ELR (cell line): ENCODE results near the gene TUBB4B.

Experiments used
- DNase-seq: peaks from one replicate; pipeline ENCODE4 v3.0.0-alpha.2; 2015; ENCODE audit warnings: low read depth

The TUBB4B gene

DNA sequence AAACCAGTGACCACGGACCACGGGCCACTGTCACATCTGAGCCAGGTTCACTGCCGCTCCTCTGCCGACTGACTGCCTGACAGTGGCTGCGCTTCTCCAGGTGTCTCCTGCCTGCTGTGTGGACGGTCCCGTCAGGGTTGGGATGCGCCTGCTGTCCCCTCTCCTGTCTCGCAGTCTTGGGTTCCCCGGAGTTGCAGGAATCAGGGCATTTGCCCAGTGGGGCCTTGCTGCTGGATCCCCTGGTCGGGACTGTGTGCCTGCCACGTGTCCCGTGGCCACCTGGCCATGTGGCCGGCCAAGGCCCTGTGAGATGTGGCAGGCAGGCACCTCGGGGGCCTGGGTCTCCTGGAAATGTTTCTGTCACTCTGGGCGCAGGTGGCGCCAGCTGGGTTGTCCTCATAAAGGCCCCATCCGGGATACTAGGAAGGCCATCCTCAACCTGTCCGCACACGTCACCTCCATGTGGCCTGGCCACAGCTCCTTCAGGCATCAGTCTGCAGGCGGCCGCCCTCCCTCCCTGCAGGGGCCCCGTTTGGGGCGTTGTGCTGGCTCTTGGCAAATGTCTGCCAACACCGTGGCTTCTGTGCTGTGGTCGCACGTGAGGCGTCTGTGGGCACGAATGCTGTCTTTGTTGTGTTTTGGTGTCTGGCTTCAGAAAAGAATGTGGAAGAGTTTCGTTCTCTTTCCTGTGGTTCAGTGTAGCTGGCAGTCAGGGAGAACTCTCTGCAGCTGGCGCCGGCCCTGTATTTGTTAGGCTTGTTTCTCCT lies 30.0 kb downstream of the TUBB4B start:
- DNase-seq: no peak

DNA sequence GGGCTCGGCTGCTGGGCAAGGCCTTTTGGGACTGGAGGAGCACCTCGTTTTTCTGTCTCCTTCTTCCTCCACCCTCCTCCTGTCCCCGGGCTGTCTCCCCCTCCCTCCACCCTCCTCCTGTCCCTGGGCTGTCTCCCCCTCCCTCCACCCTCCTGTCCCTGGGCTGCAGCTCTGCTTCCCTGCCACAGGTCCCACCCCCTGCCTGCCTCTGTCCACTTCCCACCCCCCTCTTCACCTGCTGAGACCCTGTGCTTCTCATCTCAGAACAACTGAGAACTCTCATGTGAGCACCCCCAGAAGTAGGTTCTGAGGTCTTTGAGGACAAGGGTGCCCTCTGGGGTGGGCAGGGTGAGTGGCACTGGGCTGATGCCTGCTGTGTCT lies 30.6 kb downstream of the TUBB4B start:
- DNase-seq: no peak

DNA sequence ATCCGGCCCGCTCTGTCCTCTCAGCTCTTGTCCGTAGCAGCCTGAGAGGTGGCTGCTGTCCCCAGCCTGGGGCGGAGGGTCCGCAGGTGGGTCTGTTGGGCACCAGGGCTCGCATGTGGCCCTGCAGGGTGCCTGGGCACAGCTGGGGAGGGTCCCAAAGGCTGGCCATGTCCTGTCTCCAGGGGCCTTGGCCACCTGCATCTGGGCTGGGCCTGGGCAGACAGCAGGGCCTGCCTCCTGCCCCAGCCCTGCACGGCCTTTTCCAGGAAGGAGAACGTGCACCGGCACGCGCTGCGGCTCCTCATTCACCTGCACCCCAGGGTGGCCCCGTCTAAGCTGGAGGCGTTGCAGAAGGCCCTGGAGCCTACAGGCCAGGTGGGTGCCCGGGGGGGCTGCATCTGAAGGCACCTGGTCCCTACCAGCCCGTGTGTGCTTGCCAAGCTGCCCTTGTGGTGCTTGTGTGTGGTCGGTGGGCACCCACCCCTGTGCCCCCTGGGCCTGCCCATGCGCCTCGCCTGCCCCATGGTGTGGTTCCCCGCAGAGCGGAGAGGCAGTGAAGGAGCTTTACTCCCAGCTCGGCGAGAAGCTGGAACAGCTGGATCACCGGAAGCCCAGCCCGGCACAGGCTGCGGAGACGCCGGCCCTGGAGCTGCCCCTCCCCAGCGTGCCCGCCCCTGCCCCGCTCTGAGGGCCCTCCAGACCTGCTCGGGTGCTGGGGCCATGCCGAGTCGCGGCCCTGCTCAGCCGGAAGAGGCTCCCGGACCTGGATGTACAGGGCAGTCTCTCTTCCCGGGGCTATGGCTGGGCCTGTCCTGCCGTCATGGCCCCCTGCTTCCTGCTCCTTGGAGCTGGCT lies 31.4 kb downstream of the TUBB4B start:
- no peak for DNase-seq

DNA sequence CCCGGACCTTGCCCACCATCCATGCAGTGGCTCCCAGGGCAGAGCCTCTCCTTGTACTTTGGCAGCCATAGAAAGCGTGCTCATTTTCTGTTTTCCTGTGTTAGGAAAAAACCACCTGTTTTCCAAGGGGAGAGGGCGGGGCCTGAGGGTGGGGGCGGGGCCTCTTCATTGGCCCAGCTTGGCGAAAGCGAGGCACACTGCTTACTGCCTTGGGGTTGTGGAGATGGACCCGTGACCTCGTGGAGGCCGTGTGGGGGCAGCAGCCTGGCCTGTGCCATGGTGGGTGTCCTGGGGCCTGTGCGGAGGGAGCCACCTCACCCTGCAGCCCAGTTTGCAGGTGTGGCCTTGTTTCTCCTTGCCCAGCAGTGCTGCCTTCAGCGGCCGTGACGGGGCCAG lies 32.0 kb downstream of the TUBB4B start:
- DNase-seq: no peak

DNA sequence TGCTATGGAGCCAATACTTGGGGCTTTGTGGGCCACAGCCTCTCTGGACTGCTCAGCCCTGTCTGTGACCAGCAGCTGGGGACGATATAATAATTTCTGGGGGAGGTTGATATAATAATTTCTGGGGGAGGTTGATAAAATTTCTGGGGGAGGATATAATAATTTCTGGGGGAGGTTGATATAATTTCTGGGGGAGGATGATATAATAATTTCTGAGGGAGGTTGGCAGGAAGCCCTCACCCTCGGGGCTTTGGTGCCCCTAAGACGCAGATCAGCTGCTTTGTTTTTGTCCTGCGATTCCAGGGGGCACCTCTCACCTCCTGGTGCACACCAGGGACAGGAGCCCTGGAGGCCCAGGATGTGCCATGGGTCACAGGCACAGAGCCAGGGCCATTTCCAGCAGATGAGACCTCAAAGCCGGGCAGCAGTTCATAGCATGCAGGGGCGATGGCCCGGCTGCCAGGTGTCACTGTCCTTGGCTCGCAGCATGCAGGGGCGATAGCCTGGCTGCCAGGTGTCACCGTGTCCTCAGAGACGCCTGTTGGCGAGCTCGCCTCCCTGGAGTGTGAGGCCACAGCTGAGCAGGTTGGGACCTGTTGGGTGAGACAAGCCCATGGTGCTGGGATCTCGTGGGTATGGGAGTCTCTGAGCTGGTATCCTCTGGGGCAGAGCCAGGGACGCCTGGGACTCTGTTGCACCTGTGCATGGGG lies 32.7 kb downstream of the TUBB4B start:
- no peak for DNase-seq

DNA sequence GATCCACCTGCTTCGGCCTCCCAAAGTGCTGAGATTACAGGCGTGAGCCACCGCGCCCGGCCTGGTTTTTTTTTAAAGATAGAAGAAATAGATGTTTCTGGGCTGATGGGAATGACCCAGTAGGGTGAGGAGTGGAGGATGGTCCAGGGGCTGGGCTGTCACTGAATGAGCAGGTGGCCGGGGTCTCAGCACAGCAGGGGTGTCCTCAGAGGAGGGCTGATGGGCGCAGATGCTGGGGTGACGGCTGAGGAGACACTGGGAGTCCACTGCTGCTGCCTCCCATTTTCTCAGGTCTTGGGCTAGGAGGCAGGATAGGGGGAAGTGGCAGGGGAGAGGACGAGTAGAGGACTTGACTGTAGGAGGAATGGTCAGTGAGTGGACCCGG lies 34.1 kb downstream of the TUBB4B start:
- DNase-seq: no peak

DNA sequence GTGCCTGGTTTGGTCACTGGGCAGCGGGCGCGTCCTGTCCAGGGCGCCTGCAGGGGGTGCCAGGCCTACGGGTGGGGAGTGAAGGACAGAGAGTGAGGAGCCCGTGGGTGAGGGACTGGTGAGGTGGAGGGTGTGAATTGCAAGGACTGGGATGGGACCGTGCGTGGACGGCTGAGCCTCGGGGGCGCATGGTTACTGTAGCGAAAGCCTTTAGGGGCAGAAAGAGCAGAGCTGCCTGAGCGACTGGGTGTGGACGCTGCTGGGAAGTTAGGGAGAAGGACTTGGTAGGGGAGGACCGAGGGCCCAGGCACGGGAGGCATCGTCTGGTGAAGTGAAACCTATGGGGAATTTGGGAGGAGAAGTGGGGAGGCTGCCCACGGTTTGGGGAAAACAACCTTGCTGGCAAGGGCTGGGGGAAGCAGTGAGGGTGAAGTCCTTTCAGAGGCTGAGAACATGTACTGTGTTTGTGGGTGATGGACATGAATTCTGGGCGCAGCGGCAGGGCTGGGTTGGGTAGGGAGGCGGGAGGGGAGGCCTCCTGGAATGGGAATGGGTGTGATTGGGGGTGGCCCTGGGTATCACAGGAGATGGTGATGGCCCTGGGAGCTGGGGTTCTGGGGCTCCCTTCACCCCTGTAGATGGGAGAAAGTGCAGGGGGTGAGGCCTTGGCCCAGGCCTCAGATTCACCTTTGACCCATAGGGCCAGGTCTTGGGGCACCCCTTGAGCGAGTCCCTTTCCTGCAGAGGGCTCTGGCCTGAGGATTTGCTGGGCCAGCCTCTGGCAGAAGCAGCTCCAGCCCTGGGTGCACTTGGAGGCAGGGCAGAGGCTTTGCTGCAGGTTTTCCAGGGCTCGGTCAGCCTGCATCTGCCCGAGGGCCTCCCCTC lies 34.7 kb downstream of the TUBB4B start:
- DNase-seq: no peak

DNA sequence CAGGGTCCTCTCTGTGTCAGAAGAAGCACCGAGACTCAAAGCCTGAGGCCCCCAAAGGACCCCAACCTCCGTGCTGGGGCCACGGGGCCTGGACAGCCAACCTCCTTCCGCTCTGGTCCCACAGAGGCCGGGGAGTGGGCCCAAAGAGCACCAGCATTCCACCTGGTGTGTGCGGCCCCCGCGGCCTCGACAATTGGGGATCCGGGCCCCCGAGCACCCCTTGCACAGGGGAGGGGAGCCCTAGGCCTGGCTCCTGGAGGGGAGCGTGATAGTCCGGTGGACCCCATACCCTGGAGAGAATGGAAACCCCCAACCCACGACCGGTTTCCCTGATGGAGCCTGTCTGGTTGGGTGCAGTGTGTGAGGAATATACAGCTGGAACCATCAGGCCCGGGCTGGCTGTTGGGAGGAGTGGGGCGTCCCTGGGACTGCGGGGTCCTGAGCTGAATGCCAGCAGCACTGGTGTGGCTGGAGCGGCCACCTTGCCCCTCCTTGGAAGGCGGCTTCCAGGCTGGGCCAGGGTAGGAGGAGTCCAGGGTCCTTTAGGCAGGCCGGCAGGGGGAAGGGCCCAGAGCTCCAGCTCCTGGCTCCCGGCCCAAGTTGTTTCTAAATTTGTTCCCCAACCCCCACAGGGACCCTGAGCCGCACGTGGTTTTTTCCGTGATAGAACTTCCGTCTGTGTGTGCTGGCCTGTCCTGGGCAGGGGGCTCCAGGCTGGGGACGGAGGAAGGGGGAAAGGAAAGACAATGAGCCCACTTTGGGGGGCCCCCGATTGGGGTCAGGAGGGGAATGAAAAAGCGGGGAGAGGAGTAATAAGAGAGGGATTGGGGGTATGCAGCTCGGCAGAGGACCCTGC lies 35.6 kb downstream of the TUBB4B start:
- peak; percentile 51 for DNase-seq

DNA sequence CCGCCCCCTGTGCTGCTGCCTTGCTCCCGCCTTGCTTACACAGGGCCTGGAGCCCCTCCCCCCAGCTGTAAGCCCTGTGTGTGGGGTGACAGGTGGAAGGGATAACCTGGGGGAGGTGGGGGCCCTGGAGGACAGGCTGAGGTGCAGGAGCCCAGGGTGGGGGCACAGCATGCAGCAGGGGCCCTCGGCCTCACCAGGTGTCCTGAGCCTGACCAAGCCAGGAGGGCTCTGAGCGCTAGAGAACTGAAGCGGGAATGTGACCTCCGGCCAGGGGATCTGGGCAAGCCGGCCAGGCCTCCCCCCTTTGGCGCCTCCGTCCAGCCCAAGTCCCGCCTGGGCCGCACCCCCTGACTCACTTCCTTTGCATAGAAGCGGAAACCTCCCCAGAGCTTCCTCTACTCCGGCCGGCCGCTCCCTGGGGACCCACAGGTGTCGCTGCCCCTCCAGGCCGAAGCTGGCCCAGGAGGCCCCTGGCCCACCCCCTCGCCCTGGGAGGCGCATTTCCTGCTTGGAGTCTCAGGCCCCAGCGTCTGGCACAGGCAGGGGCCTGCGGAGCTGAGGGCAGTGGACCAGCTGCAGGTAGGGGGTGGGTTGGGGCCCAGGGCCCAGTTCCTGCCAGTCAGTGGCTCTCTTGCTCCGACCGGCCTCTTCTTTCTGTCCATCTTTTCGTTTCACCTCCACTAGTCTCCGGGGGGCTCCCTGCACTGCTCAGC lies 36.4 kb downstream of the TUBB4B start, which contains the start of gene TOR4A:
TSS of gene TOR4A (plus strand) at position 398 of the 713 bp plus-strand sequence. CDS start 964 bp downstream, outside the sequence.
- peak; percentile 98 for DNase-seq

DNA sequence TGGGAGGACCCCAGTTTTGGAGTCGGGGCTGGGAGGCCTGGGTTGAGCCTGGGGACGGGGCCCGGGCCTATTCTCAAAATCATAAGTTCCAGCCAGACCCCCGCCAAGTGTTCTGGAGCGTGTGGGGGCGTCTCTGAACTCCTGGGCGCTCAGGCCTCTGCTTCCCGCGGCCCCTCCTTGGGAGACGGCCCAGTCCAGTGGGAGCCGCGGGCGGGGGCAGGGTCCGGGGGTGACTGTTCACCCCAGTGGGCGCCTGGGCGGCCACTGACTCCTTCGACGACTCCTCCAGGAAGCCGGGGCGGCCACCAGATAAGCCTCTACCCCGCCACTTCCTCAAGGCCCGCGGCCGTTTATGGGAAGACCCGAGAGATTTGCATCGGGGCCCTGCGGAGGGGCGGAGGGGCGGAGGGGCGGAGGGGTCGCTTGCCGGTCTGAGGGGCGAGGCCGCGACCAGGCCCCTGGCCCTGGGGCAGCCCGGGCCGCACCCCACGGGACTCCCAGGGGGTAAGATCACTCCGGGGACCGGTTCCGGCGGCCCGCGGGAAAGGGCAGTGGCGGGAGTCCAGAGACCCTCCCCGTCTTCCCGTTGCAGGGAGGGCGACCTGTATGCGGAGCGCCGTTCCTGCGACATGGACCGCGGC lies 37.1 kb downstream of the TUBB4B start:
- DNase-seq: peak; percentile 60

DNA sequence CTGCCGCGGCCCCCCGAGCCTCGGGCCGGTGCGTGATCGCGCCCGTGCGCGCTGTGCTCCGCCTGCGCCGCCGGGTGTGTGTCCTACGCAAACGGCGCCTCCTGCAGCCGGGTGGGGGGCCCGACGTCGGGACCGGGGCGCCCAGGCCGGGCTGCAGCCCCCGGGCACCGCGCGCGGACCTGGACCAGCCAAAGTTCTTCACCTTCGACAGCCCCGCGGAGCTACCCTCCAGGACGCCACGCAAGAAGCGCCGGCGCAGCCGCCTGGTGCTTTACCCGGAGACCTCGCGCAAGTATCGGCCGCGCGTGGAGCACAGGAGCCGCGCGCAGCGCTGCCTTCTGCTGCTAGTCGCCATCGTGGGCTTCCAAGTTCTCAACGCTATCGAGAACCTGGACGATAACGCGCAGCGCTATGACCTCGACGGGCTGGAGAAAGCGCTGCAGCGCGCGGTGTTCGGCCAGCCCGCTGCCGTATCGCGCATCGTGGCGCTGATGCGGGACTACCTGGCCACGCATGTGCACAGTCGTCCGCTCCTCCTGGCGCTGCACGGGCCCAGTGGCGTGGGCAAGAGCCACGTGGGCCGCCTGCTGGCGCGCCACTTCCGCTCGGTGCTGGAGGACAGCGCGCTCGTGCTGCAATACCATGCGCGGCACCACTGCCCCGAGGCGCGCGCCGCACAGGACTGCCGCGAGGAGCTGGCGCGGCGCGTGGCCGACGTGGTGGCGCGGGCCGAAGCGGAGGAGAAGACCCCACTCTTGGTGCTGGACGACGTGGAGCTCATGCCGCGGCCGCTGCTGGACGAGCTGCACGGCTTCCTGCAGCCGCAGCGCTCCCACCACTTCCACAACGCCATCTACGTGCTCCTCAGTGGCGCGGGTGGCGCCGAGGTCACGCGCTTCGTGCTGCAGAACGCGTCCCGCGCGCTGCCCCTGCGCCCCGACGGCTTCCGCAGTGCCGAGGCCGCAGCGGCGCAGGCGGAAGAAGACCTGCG lies 37.9 kb downstream of the TUBB4B start:
- DNase-seq: no peak

DNA sequence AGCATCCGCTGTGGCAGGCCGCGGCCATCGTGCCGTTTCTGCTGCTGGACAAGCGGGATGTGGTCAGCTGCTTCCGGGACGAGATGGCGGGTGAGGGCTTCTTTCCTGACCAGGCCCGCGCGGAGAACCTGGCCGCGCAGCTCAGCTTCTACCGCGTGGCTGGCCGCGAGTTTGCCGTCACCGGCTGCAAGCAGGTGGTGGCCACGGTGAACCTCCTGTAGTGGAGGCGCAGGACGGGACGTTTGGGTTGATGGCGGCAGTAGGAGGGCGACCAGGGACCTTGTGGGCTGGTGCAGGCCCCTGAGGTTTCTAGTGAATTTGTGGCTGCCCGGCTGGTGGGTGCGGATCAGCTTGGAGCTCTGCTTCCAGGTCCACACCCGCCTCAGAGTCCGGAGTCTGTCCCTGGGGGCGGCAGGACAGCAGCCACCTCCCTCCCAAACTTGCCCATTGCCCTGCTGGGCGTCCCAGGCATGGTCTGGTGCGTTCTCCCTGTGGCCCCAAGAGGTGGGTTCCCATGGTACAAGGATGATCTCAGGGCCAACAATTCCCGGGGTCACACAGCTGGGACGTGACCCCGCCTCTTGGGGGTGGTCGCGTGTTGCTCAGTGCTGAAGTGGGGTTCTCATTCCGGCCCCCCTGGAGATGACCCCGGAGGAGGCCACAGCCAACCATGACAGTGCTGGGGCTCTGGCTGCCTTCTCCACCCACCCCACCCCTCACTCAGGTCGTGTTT lies 38.8 kb downstream of the TUBB4B start:
- no peak for DNase-seq

DNA sequence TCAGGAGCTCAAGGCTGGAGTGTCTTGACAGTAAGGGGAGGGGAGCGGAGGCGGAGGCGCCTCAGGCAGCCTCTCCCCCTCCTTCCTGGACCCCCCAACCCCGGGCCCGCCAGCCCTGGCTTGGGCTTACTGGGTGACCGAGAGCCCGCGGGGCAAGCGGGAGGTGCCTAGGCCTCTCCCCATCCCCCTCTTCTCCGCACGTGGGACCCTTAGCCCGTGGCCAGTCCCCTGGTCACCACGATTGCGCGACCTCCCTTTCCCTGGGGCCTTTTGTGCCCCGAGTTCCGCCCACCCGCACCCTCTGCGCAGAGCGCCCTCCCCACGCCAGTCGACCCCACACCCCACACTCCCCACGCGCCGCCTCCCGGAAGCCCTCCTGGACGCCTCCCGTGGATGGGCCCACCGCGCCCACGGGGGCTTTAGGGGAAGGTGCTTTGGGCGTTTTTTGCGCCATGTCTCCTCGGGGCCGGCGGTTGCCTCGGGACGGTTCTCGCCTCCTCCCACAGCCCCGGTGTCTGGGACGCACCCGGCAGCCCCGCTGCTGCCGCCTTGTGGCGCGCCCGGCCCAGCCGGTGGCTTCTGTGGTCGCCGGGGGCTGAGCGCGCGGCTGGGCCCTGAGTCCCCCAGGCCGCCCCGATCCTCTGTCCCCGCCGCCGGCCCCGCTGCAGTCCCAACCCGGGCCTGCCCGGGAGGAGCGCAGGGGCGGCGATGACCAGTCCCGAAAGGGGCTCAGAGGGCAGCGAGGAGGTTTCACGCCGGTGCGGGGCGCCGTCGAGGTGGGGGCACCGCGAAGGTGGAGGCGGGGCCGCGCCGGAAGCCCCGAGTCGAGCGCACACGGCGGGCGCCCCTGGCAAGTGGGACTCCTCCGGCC lies 39.6 kb downstream of the TUBB4B start:
- DNase-seq: no peak

DNA sequence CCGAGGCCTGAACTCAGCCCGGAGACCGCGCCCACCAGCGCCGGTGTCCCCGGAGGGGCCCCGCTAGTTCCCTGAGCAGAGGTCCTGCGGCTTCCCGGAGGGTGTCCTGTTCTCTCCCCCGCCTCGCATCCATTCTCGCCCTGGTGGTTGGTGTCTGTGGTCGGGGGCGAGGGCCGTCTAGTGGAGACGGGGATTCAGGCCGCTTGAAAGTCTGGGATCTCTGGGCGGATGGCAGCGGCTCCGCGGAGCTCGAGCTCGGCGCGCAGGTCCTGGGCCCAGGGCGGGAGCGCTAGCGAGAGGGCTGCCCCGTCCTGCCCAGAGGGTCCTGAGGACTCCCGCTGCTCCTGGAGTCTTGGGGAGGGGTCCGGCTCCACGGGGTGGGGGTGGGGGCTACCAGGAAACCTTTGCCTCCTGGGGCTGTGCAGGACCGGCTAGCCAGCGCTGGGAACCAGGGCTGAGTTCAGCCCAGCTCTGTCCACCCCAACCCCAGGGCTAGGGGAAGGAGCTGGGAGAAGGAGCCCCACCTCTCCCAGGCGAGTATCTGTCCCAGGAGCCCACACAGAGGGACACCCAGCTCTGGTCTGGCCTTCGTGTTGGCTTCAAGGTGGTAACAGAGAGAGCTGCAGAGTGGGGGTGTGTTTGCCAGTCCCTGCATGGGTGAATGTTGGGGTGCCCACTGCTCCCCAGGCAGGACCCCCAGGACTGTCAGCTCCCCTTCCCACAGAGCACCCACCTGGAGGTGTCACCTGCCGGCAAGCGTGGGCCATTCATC lies 40.4 kb downstream of the TUBB4B start:
- DNase-seq: no peak

DNA sequence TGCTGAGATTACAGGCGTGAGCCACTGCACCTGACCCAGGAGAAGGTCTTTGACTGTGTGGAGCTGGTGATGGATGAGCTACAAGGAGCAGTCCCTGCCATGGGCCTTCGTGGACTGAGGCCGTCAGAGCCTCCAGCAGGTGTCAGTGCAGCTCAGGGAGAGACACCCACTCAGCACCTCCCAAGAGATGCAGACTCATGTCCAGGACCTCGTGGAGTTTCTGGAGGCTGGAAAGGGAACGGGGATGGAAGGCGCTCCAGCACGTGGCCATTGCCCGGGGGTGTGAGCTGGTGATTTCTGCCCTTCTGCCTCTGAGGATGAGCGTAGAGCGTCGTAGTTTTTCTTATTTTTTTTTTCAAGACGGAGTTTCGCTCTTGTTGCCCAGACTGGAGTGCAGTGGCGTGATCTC lies 45.9 kb downstream of the TUBB4B start:
- DNase-seq: peak; percentile 74

DNA sequence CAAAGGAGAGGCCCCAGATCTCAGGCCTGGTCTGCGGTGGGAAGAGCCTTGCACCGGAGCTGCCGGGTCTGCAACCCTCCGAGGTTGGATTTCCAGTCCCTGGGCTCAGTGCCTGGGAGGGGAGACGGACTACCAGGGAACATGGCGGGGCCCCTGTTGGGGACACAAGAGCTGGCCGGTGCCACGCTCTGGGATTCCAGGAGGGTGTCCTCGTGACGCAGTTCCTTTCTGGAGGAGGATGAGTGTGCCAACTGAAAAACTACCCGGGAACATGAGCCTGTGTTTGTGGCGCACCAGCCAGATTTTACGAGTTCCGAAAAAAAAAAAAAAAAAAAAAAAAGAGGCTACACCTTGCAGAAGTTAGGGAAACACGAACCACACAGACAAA lies 52.0 kb downstream of the TUBB4B start:
- no peak for DNase-seq
